Thoracic aorta (tissue), 2 donors: ENCODE measurements around the gene C6orf47. TPM values are rescaled to one million over a fixed set of nuclear protein-coding genes. Genes with fewer than 3 reads are reported as not detected.

Experiments
- ATAC-seq: fragments of 150-250 bp; one replicate; pipeline ENCODE4 v1.8.0; 2017; ENCODE audit warnings: low read depth; ENCODE audit not compliant: insufficient number of reproducible peaks, low FRiP score
- DNase-seq: peaks from one replicate; pipeline ENCODE4 v3.0.0-alpha.2; 2020; ENCODE audit warnings: low spot score
- H3K27ac ChIP-seq, 2 donors: fragments of 200-600 bp; sonication (generic); 1 replicate in 1 of 2; 2 replicates in 1 of 2; pipeline ENCODE4 v1.5.1; 2016; ENCODE audit warnings: mild to moderate bottlenecking in 2 of 2, moderate library complexity in 2 of 2
- H3K27me3 ChIP-seq: fragments of 200-600 bp; sonication (generic); replicated peaks from 2 replicates; pipeline ENCODE4 v1.6.0; 2016; ENCODE audit warnings: mild to moderate bottlenecking; ENCODE audit not compliant: insufficient read depth
- H3K36me3 ChIP-seq: fragments of 200-600 bp; sonication (generic); one replicate; pipeline ENCODE4 v1.5.1; 2016
- H3K4me1 ChIP-seq, 2 donors: fragments of 200-600 bp; sonication (generic); 1 replicate in 1 of 2; 2 replicates in 1 of 2; pipeline versions ENCODE4 v1.5.1 to v1.6.0; 2016; ENCODE audit warnings: low read depth in 2 of 2, mild to moderate bottlenecking in 1 of 2; ENCODE audit not compliant: control insufficient read depth in 1 of 2
- H3K4me3 ChIP-seq: fragments of 200-600 bp; sonication (generic); 2 replicates; pipeline ENCODE4 v1.5.1; 2016; ENCODE audit warnings: mild to moderate bottlenecking
- H3K9me3 ChIP-seq: fragments of 200-600 bp; sonication (generic); 2 replicates; pipeline ENCODE4 v1.5.1; 2016
- total RNA-seq, 2 donors: library from RNA; depleted of rRNA; stranded (reverse); fragments of >200 nt; gene quantifications; one replicate each; pipeline versions ENCODE4 v1.1.0 to v1.2.3, GENCODE V29; 2016
- TF ChIP-seq, protein P1 (sequence below): fragments of 200-600 bp; sonication (generic); IDR thresholded peaks from one replicate; pipeline ENCODE4 v1.5.1; 2019; ENCODE audit warnings: antibody characterized with exemption

Gene C6orf47
- total RNA-seq, 2 donors from 2014 or later: 23.7 to 40.1 TPM

DNA sequence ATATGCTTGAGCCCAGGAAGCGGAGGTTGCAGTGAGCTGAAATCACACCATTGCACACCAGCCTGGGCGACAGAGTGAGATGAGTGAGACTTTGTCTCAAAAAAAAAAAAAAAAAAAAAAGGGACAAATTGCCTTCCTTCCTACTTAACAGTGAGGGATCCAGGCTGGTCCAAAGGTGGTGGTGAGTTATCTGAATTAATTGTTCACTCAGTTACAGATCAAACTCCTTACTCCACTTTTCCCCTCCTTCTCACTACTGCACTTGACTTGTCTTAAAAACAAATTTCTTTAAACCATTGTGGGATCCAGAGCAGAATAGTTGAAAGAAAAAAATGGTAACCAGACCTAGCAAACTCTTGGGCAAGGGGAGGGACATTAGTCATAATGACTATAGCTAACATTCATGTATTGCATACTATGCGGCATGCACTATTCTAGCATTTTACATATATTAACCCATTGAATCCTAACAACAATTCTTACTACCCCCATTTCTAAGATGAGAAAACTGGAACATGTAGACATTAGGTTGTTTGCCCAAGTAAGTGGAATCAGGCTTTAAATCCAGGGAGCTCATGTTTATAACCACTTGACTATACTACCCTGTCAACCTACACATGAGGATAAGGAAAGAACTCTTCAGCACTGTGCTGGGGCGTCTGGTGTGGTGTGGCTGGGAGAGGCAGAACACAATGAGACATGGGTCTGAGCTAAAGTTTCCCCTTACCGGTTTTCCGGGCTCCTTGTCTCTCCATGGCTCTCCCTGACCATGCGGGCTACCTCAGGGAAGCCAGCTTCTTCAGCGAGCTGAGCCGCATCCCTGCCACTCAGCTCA is 2.8 kb upstream of the C6orf47 start:
- Histone ChIP-seq H3K36me3 (peaks cover 12% of the 10 kb centered on the region), H3K9me3 (no peaks in the 10 kb centered on the region), H3K4me3 (peak overlapping the region; percentile 98), H3K27me3 (no peaks in the 10 kb centered on the region), H3K27ac (peak overlapping the region; percentile 95 to 97), H3K4me1 (peaks cover 33 to 70% of the 10 kb centered on the region in 2 donors)
- TF ChIP-seq, protein P1, sequence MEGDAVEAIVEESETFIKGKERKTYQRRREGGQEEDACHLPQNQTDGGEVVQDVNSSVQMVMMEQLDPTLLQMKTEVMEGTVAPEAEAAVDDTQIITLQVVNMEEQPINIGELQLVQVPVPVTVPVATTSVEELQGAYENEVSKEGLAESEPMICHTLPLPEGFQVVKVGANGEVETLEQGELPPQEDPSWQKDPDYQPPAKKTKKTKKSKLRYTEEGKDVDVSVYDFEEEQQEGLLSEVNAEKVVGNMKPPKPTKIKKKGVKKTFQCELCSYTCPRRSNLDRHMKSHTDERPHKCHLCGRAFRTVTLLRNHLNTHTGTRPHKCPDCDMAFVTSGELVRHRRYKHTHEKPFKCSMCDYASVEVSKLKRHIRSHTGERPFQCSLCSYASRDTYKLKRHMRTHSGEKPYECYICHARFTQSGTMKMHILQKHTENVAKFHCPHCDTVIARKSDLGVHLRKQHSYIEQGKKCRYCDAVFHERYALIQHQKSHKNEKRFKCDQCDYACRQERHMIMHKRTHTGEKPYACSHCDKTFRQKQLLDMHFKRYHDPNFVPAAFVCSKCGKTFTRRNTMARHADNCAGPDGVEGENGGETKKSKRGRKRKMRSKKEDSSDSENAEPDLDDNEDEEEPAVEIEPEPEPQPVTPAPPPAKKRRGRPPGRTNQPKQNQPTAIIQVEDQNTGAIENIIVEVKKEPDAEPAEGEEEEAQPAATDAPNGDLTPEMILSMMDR: no peak
- ATAC-seq (no peak), DNase-seq (no peak)

DNA sequence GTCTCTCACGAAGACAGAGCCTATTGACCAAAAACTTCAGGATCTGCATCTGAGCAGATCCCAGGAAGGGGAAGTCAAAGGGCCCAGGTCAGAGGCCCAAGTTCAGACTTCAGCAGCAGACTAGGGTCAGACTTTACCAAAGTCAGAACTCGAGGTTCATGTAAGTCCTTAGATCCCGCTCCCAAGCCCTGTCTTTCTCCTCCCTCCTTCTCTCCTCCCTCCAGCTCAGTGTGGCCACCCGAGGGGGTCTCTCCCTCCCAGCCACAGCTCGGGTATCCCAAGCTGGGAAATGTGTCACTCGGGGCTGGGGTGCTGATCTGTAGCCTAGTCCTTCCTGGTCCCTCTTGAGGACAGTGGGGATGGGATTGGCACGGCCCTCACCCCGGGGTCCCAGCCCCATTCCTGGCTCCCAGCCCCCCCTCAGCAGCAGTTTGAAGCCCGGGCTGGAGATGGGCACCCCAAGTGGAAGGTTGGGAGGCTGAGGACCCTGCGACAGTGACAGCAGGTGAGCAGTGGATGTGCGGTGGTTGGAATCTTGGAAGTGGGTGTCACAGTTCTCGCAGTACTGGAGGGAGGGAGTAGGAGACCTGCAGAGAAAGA is 1.6 kb upstream of the C6orf47 start:
- DNase-seq: no peak
- peaks cover 32 to 68% of the 10 kb centered on the region in 2 donors for H3K4me1 ChIP-seq
- H3K4me3 ChIP-seq: no peak overlapping the region
- ATAC-seq: no peak
- TF ChIP-seq, protein P1: no peak
- H3K27ac ChIP-seq: peak overlapping the region in 1 of 2 donors; percentile 4
- peaks cover 1% of the 10 kb centered on the region for H3K36me3 ChIP-seq
- no peaks in the 10 kb centered on the region for H3K27me3 ChIP-seq
- no peaks in the 10 kb centered on the region for H3K9me3 ChIP-seq

DNA sequence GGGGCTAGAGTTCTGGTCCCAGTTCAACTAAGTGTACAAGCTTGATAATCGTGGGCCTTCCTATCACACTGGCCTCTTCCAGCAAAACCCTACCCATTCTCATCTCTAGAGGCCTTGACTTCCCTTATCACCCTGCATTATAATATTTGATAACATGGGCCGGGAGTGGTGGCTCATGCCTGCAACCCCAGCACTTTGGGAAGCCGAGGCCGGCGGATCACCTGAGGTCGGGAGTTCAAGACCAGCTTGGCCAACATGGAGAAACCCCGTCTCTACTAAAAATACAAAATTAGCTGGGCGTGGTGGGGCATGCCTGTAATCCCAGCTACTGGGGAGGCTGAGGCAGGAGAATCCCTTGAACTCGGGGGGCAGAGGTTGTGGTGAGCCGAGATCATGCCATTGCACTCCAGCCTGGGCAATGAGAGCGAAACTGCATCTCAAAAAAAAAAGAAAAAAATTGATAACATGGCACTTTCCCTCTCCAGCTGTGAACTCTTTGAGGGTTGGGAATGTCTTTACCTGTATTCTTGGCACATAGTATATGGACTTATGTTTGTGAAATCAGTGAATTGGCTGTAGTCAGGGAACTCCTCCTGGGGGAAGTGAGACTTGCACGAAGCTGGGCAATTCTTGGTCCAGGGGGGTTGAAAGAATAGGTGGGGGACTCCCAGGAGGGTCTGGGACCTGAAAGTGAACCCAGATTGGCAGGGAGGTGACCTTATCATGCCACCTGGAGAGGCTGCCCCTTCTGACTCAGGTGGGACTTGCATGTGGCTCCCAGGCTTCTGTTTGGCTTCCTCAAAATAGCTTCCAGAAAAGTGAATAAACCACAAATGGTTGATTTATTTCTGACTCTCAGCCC is 915 bp upstream of the C6orf47 start:
- no peaks in the 10 kb centered on the region for H3K27me3 ChIP-seq
- DNase-seq (no peak), ATAC-seq (no peak)
- H3K4me3 ChIP-seq: peak overlapping the region; percentile 82
- no peaks in the 10 kb centered on the region for H3K9me3 ChIP-seq
- H3K36me3 ChIP-seq: no peaks in the 10 kb centered on the region
- peaks cover 25 to 63% of the 10 kb centered on the region in 2 donors for H3K4me1 ChIP-seq
- TF ChIP-seq, protein P1: no peak
- H3K27ac ChIP-seq: peak overlapping the region; percentile 78 to 90

DNA sequence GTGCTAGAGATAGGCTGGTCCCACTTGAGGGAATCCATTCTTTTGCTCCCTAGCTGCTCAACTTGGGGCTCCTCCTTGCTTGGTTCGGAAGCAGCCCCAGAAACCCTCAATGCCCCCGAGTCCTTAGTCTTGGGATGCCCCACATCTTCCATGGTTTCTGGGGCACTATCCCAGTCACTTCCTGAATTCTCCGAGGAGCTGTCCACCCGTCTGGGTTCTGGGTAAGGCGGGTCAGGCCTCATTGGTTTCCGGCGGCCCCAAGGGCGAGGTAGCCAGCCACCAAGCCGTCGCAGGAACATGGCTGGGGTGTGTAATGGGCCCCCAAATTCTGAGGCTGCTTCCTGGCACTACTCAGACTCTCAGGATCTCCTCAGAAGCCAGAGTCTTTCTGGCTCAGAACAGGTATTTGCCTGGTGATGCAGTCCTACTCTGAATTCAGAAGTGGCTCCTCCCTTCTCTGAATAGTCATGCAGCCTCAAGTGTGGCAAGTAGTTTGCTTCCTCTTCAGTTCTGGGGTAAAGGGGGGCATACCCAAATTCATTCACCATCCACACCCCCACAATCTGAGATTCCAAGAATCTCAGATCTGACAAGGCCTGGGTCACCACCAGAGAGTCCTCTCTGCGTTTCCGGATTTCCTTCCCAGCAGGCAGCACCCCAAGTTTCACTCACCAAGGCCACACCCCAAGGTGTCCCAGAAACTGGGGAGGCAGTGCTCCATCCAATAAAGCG is 763 bp downstream of the C6orf47 start:
- Histone ChIP-seq H3K36me3 (no peaks in the 10 kb centered on the region), H3K27ac (peak overlapping the region; percentile 82 to 90), H3K4me3 (peak overlapping the region; percentile 82), H3K9me3 (no peaks in the 10 kb centered on the region), H3K4me1 (peaks cover 25 to 61% of the 10 kb centered on the region in 2 donors), H3K27me3 (no peaks in the 10 kb centered on the region)
- TF ChIP-seq, protein P1: no peak
- no peak for ATAC-seq
- no peak for DNase-seq
